Retinal pigment epithelial cell (primary cell): ENCODE data around the gene PPP2R5B.

ENCODE experiments used
- DNase-seq: peaks from one replicate; pipeline ENCODE4 v3.0.0-alpha.2; 2010; ENCODE audit warnings: low read depth
- H3K4me3 ChIP-seq: 2 replicates; pipeline ENCODE4 v1.5.1; 2011; ENCODE audit warnings: mild to moderate bottlenecking, low read length, control low read depth, moderate library complexity
- CTCF ChIP-seq: conservative IDR thresholded peaks from 2 replicates; pipeline ENCODE4 v1.5.1; 2011; ENCODE audit warnings: low read depth, low read length, control low read depth, inconsistent platforms

Gene PPP2R5B

GRCh38 chr11:64935359-64936081 lies 11.0 kb downstream of the PPP2R5B start, which contains the start of gene GPHA2:
Gene GPHA2, minus strand, starts transcription at chr11:64935893. Its CDS starts 433 bp downstream, at chr11:64935460.
- H3K4me3 ChIP-seq: no peak within 1 kb of the TSS
- DNase-seq: no peak
- TF ChIP-seq CTCF: no peak

GRCh38 chr11:64936539-64936938 lies 12.1 kb downstream of the PPP2R5B start:
- TF ChIP-seq CTCF: no peak
- no peak overlapping the region for H3K4me3 ChIP-seq
- DNase-seq: no peak

- DNase-seq: no peak
- no peak for TF ChIP-seq CTCF
- H3K4me3 ChIP-seq: no peak overlapping the region
Measured at GRCh38 chr11:64947208-64947814, 22.8 kb downstream of the PPP2R5B start.

- no peak for DNase-seq
- H3K4me3 ChIP-seq: no peak overlapping the region
- no peak for TF ChIP-seq CTCF
Measured at GRCh38 chr11:64951529-64951928, 27.0 kb downstream of the PPP2R5B start.

- no peak for TF ChIP-seq CTCF
- H3K4me3 ChIP-seq: no peak overlapping the region
- no peak for DNase-seq
Measured at GRCh38 chr11:64954201-64954600, 29.7 kb downstream of the PPP2R5B start.

GRCh38 chr11:64959498-64959897 lies 35.0 kb downstream of the PPP2R5B start:
- H3K4me3 ChIP-seq: no peak overlapping the region
- TF ChIP-seq CTCF: no peak
- no peak for DNase-seq

- DNase-seq: no peak
- no peak for TF ChIP-seq CTCF
- H3K4me3 ChIP-seq: no peak overlapping the region
Measured at GRCh38 chr11:64960719-64961118, 36.2 kb downstream of the PPP2R5B start.
